Keratinocyte (primary cell): ENCODE data around the gene CILP2.

ENCODE experiments used
- EZH2 ChIP-seq: IDR thresholded peaks from one replicate; pipeline ENCODE4 v1.6.1; 2012; ENCODE audit warnings: inconsistent platforms, mild to moderate bottlenecking, low read length, moderate library complexity
- TF ChIP-seq, protein P1 (sequence below), 3 experiments: IDR thresholded peaks in 1 of 3; conservative IDR thresholded peaks in 1 of 3; optimal IDR thresholded peaks in 1 of 3; 2 replicates in 2 of 3; 3 replicates in 1 of 3; pipeline versions ENCODE3 to v1.5.1; 2011; ENCODE audit warnings: low read length in 3 of 3, mild to moderate bottlenecking in 3 of 3, moderate library complexity in 2 of 3, control low read depth in 1 of 3, inconsistent platforms in 1 of 3; ENCODE audit not compliant: insufficient read depth in 2 of 3; ENCODE audit errors: extremely low read depth in 1 of 3

DNA sequence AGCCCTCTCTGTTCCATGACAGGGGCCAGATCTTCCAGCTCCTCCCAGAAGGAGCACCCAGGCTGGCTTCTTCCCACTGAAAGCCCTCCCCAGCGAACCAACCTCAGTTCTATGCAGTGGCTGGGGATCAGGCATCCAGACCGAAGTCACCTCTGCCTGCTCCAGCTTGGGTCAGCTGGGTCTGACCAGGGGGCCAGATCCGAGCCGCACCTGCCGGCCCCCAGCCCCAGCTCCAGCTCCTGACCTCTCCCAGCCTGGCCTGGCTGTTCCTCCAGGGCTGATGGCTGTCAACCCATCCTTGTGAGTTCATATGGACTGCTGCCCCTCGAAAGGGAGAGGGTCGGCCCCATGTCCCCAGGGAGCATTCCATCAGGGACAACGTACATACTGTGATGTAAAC, 30.7 kb upstream of the CILP2 start:
- TF ChIP-seq, protein P1, sequence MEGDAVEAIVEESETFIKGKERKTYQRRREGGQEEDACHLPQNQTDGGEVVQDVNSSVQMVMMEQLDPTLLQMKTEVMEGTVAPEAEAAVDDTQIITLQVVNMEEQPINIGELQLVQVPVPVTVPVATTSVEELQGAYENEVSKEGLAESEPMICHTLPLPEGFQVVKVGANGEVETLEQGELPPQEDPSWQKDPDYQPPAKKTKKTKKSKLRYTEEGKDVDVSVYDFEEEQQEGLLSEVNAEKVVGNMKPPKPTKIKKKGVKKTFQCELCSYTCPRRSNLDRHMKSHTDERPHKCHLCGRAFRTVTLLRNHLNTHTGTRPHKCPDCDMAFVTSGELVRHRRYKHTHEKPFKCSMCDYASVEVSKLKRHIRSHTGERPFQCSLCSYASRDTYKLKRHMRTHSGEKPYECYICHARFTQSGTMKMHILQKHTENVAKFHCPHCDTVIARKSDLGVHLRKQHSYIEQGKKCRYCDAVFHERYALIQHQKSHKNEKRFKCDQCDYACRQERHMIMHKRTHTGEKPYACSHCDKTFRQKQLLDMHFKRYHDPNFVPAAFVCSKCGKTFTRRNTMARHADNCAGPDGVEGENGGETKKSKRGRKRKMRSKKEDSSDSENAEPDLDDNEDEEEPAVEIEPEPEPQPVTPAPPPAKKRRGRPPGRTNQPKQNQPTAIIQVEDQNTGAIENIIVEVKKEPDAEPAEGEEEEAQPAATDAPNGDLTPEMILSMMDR (optimal IDR thresholded peaks at IDR 0.05 in 1 of 3, IDR thresholded peaks at IDR 0.05 in 1 of 3, conservative IDR thresholded peaks at IDR 0.05 in 1 of 3; ENCODE audit: extremely low read depth in 1 of 3, insufficient read depth in 2 of 3, low read length in 3 of 3) = no peak
- no peak for TF ChIP-seq EZH2
